Liver (tissue), 9 donors: ENCODE measurements around the gene TBC1D16. TPM values are rescaled to one million over a fixed set of nuclear protein-coding genes. Genes with fewer than 3 reads are reported as not detected.

ENCODE experiments used
- DNase-seq: peaks from one replicate; pipeline ENCODE4 v3.0.0-alpha.2; 2017; ENCODE audit warnings: low spot score
- H3K27ac ChIP-seq, 2 donors: one replicate each; pipeline ENCODE4 v1.7.0; 2013; ENCODE audit warnings: inconsistent platforms in 2 of 2, low read length in 2 of 2, control low read depth in 1 of 2, low read depth in 1 of 2, mild to moderate bottlenecking in 1 of 2
- H3K27me3 ChIP-seq, 4 donors: one replicate each; pipeline versions ENCODE4 v1.6.1 to v1.7.0; 2013; ENCODE audit warnings: low read length in 3 of 4, inconsistent platforms in 1 of 4, mild to moderate bottlenecking in 1 of 4, moderate library complexity in 1 of 4; ENCODE audit not compliant: control insufficient read depth in 4 of 4, insufficient read depth in 4 of 4
- H3K36me3 ChIP-seq, 4 donors: one replicate each; pipeline versions ENCODE4 v1.6.1 to v1.7.0; 2013; ENCODE audit warnings: low read length in 3 of 4, mild to moderate bottlenecking in 3 of 4, low read depth in 1 of 4, moderate library complexity in 1 of 4; ENCODE audit not compliant: control insufficient read depth in 4 of 4, insufficient read depth in 3 of 4
- H3K4me1 ChIP-seq, 4 donors: one replicate each; pipeline versions ENCODE4 v1.6.1 to v1.7.0; 2013; ENCODE audit warnings: low read length in 3 of 4, mild to moderate bottlenecking in 3 of 4, moderate library complexity in 1 of 4; ENCODE audit not compliant: control insufficient read depth in 4 of 4, insufficient read depth in 4 of 4
- H3K4me3 ChIP-seq, 3 donors: one replicate each; pipeline versions ENCODE4 v1.6.1 to v1.7.0; 2013; ENCODE audit warnings: low read length in 3 of 3, control low read depth in 1 of 3, low read depth in 1 of 3, mild to moderate bottlenecking in 1 of 3
- H3K9ac ChIP-seq, 2 donors: one replicate each; pipeline ENCODE4 v1.7.0; 2013; ENCODE audit warnings: low read length in 2 of 2, mild to moderate bottlenecking in 2 of 2, moderate library complexity in 2 of 2, control low read depth in 1 of 2, low read depth in 1 of 2
- H3K9me3 ChIP-seq, 4 donors: one replicate each; pipeline versions ENCODE4 v1.6.1 to v1.7.0; 2013; ENCODE audit warnings: low read length in 3 of 4; ENCODE audit not compliant: control insufficient read depth in 4 of 4
- EGR1 ChIP-seq, 2 donors: IDR thresholded peaks; 2 replicates each; pipeline ENCODE4 v1.6.1; 2016 to 2018; ENCODE audit warnings: antibody characterized with exemption in 2 of 2, low read depth in 2 of 2
- FOXA1 ChIP-seq: IDR thresholded peaks from 2 replicates; pipeline ENCODE4 v1.6.1; 2016; ENCODE audit warnings: antibody characterized with exemption
- FOXA2 ChIP-seq: IDR thresholded peaks from 2 replicates; pipeline ENCODE4 v1.6.1; 2016; ENCODE audit warnings: antibody characterized with exemption
- GABPA ChIP-seq, 2 donors: IDR thresholded peaks in 1 of 2; conservative IDR thresholded peaks in 1 of 2; 2 replicates each; pipeline ENCODE4 v1.6.1; 2016; ENCODE audit warnings: antibody characterized with exemption in 2 of 2, mild to moderate bottlenecking in 1 of 2, moderate library complexity in 1 of 2
- HNF4A ChIP-seq, 2 donors: conservative IDR thresholded peaks; 2 replicates each; pipeline ENCODE4 v1.6.1; 2016; ENCODE audit warnings: antibody characterized with exemption in 2 of 2, mild to moderate bottlenecking in 2 of 2
- HNF4G ChIP-seq: IDR thresholded peaks from 2 replicates; pipeline ENCODE4 v1.6.1; 2016; ENCODE audit warnings: antibody characterized with exemption
- JUND ChIP-seq, 2 donors: IDR thresholded peaks; 2 replicates each; pipeline ENCODE4 v1.6.1; 2016; ENCODE audit warnings: antibody characterized with exemption in 2 of 2
- NR2F2 ChIP-seq: IDR thresholded peaks from 2 replicates; pipeline ENCODE4 v1.6.1; 2016; ENCODE audit warnings: antibody characterized with exemption
- RAD21 ChIP-seq, 2 donors: IDR thresholded peaks; 2 replicates each; pipeline ENCODE4 v1.6.1; 2016; ENCODE audit warnings: antibody characterized with exemption in 2 of 2, mild to moderate bottlenecking in 2 of 2
- RXRA ChIP-seq, 2 donors: IDR thresholded peaks; 2 replicates each; pipeline ENCODE4 v1.6.1; 2017 to 2018; ENCODE audit warnings: antibody characterized with exemption in 2 of 2, mild to moderate bottlenecking in 1 of 2
- SP1 ChIP-seq: IDR thresholded peaks from 2 replicates; pipeline ENCODE4 v1.6.1; 2018; ENCODE audit warnings: antibody characterized with exemption, mild to moderate bottlenecking
- TAF1 ChIP-seq: conservative IDR thresholded peaks from 2 replicates; pipeline ENCODE4 v1.6.1; 2016; ENCODE audit warnings: antibody characterized with exemption, mild to moderate bottlenecking
- YY1 ChIP-seq: IDR thresholded peaks from 2 replicates; pipeline ENCODE4 v1.6.1; 2016; ENCODE audit warnings: antibody characterized with exemption, mild to moderate bottlenecking
- WGBS: extraction: QIAGEN DNeasy Blood & Tissue Kit; methylation state at CpG from one replicate; pipeline ENCODE4 v1.1.7; 2013; 5-methylcytosine and 5-hydroxymethylcytosine counted together
- polyA plus RNA-seq, 2 donors: library from polyadenylated mRNA; stranded (reverse) in 1 of 2; unstranded in 1 of 2; fragments of 200-250 nt in 1 of 2; fragments of >200 nt in 1 of 2; fragmentation: Nextera tagmentation in 1 of 2; extraction: Ambion mirVana in 1 of 2; gene quantifications; one replicate each; pipeline versions ENCODE4 v1.2.1 to v1.2.3, GENCODE V29; 2013 to 2015
- total RNA-seq, 2 donors: library from RNA; depleted of rRNA; stranded (reverse); fragments of >200 nt; gene quantifications; one replicate each; pipeline ENCODE4 v1.2.3, GENCODE V29; 2014
- TF ChIP-seq, protein P1 (sequence below): fragments of 150-350 bp; IDR thresholded peaks from 2 replicates; pipeline ENCODE4 v1.5.1; 2017; ENCODE audit warnings: improper control_type of control experiment, low read depth, low read length; ENCODE audit not compliant: missing input control
- TF ChIP-seq, protein P2 (sequence below): IDR thresholded peaks from 2 replicates; pipeline ENCODE4 v1.6.1; 2016; ENCODE audit warnings: antibody characterized with exemption
- TF ChIP-seq, protein P3 (sequence below): IDR thresholded peaks from 2 replicates; pipeline ENCODE4 v1.6.1; 2016; ENCODE audit warnings: antibody characterized with exemption
- TF ChIP-seq, protein P4 (sequence below): IDR thresholded peaks from 2 replicates; pipeline ENCODE4 v1.6.1; 2016; ENCODE audit warnings: antibody characterized with exemption
- TF ChIP-seq, protein P5 (sequence below): IDR thresholded peaks from 2 replicates; pipeline ENCODE4 v1.6.1; 2016; ENCODE audit warnings: antibody characterized with exemption, mild to moderate bottlenecking
- donor health status: healthy.
- donor health status: healthy.
- donor health status: healthy.
- donor health status: healthy.
- donor health status: healthy.

The TBC1D16 gene
- total and polyA plus RNA-seq, 4 donors: 3.4 to 29.5 (median 4.7) TPM

DNA sequence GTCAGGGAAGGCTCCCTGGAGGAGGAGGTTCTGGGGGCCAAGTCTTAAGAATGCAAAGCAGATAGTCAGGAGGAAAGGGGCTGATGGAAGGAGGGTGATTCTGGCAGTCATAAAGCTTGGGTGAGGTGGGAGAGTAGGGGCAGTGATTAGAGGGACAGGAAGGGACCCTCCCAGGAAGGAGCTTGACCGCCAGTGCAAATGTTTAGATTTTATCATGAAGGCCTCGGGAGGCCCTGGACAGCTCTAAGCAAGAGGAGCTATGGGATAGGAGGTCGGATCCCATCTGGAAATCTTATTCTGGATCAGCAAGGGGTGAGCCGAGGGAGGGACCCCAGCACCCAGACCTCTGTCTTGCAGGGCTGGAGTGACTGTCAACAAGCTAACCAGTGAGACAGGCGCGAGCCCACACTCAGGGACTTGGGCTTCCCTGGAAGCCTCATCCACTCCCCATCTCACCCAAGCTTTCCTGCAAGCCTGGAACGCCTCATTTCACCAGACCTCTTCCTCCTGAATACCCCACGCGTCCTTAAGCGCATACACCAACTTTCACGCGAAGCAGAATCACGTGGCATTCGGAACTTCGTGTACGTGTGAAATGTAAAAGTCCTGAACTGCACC, 144.4 kb downstream of the TBC1D16 start:
- Histone ChIP-seq H3K36me3 (no peaks in the 10 kb centered on the region), H3K27me3 (no peaks in the 10 kb centered on the region), H3K9me3 (no peaks in the 10 kb centered on the region), H3K4me3 (no peak overlapping the region), H3K27ac (no peak overlapping the region), H3K4me1 (peaks cover 0 to 6% (median 5%) of the 10 kb centered on the region in 4 donors), H3K9ac (no peak overlapping the region)
- DNase-seq: no peak
- TF ChIP-seq JUND (IDR thresholded peaks at IDR 0.05) (no peak), FOXA1 (no peak), FOXA2 (no peak), NR2F2 (no peak), GABPA (IDR thresholded peaks at IDR 0.05 in 1 of 2, conservative IDR thresholded peaks at IDR 0.05 in 1 of 2) (no peak), RAD21 (IDR thresholded peaks at IDR 0.05) (no peak), EGR1 (IDR thresholded peaks at IDR 0.05; ENCODE audit: low read depth in 2 of 2) (no peak), YY1 (no peak), RXRA (IDR thresholded peaks at IDR 0.05) (no peak)
- TF ChIP-seq, protein P1, sequence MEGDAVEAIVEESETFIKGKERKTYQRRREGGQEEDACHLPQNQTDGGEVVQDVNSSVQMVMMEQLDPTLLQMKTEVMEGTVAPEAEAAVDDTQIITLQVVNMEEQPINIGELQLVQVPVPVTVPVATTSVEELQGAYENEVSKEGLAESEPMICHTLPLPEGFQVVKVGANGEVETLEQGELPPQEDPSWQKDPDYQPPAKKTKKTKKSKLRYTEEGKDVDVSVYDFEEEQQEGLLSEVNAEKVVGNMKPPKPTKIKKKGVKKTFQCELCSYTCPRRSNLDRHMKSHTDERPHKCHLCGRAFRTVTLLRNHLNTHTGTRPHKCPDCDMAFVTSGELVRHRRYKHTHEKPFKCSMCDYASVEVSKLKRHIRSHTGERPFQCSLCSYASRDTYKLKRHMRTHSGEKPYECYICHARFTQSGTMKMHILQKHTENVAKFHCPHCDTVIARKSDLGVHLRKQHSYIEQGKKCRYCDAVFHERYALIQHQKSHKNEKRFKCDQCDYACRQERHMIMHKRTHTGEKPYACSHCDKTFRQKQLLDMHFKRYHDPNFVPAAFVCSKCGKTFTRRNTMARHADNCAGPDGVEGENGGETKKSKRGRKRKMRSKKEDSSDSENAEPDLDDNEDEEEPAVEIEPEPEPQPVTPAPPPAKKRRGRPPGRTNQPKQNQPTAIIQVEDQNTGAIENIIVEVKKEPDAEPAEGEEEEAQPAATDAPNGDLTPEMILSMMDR: no peak
- TF ChIP-seq, protein P2, sequence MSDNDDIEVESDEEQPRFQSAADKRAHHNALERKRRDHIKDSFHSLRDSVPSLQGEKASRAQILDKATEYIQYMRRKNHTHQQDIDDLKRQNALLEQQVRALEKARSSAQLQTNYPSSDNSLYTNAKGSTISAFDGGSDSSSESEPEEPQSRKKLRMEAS: no peak
- TF ChIP-seq, protein P3, sequence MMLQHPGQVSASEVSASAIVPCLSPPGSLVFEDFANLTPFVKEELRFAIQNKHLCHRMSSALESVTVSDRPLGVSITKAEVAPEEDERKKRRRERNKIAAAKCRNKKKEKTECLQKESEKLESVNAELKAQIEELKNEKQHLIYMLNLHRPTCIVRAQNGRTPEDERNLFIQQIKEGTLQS: no peak
- 91% methylated on average over 16 of the region's 16 CpGs for WGBS

DNA sequence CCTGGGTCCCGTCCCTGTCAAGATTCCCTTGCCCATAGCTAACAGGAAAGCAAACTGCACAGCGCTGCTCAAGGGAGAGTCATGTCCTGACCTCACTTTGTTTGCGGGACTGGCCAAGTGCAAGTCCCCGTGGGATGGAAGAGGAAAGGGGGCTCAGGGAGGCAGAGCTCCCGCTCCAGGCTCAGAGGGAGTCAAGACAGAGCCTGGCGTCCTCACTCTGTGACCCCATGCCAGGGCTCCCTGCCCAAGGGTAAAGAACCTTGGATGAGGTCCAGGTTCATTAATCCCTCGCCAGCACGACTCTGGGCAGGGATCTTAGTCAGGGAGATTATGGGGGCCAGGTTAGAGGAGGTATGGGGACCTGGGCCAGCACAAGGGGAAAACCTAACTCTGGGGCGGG, 145.0 kb downstream of the TBC1D16 start:
- H3K9ac ChIP-seq: no peak overlapping the region
- H3K4me1 ChIP-seq: peaks cover 0 to 6% (median 5%) of the 10 kb centered on the region in 4 donors
- TF ChIP-seq RAD21 (IDR thresholded peaks at IDR 0.05): no peak
- TF ChIP-seq HNF4G: no peak
- TF ChIP-seq, protein P2: no peak
- TF ChIP-seq YY1: no peak
- no peak for TF ChIP-seq EGR1 (IDR thresholded peaks at IDR 0.05; ENCODE audit: low read depth in 2 of 2)
- TF ChIP-seq TAF1: no peak
- TF ChIP-seq, protein P4, sequence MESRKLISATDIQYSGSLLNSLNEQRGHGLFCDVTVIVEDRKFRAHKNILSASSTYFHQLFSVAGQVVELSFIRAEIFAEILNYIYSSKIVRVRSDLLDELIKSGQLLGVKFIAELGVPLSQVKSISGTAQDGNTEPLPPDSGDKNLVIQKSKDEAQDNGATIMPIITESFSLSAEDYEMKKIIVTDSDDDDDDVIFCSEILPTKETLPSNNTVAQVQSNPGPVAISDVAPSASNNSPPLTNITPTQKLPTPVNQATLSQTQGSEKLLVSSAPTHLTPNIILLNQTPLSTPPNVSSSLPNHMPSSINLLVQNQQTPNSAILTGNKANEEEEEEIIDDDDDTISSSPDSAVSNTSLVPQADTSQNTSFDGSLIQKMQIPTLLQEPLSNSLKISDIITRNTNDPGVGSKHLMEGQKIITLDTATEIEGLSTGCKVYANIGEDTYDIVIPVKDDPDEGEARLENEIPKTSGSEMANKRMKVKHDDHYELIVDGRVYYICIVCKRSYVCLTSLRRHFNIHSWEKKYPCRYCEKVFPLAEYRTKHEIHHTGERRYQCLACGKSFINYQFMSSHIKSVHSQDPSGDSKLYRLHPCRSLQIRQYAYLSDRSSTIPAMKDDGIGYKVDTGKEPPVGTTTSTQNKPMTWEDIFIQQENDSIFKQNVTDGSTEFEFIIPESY: no peak
- no peak for TF ChIP-seq GABPA (IDR thresholded peaks at IDR 0.05 in 1 of 2, conservative IDR thresholded peaks at IDR 0.05 in 1 of 2)
- TF ChIP-seq SP1: no peak
- TF ChIP-seq HNF4A (conservative IDR thresholded peaks at IDR 0.05): no peak
- TF ChIP-seq NR2F2: no peak
- no peak for TF ChIP-seq FOXA1
- no peak for TF ChIP-seq FOXA2
- TF ChIP-seq, protein P5, sequence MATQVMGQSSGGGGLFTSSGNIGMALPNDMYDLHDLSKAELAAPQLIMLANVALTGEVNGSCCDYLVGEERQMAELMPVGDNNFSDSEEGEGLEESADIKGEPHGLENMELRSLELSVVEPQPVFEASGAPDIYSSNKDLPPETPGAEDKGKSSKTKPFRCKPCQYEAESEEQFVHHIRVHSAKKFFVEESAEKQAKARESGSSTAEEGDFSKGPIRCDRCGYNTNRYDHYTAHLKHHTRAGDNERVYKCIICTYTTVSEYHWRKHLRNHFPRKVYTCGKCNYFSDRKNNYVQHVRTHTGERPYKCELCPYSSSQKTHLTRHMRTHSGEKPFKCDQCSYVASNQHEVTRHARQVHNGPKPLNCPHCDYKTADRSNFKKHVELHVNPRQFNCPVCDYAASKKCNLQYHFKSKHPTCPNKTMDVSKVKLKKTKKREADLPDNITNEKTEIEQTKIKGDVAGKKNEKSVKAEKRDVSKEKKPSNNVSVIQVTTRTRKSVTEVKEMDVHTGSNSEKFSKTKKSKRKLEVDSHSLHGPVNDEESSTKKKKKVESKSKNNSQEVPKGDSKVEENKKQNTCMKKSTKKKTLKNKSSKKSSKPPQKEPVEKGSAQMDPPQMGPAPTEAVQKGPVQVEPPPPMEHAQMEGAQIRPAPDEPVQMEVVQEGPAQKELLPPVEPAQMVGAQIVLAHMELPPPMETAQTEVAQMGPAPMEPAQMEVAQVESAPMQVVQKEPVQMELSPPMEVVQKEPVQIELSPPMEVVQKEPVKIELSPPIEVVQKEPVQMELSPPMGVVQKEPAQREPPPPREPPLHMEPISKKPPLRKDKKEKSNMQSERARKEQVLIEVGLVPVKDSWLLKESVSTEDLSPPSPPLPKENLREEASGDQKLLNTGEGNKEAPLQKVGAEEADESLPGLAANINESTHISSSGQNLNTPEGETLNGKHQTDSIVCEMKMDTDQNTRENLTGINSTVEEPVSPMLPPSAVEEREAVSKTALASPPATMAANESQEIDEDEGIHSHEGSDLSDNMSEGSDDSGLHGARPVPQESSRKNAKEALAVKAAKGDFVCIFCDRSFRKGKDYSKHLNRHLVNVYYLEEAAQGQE: no peak
- TF ChIP-seq, protein P3: no peak
- H3K27me3 ChIP-seq: no peaks in the 10 kb centered on the region
- H3K4me3 ChIP-seq: no peak overlapping the region
- no peaks in the 10 kb centered on the region for H3K9me3 ChIP-seq
- H3K27ac ChIP-seq: no peak overlapping the region
- 48% methylated on average over 9 of the region's 9 CpGs for WGBS
- H3K36me3 ChIP-seq: no peaks in the 10 kb centered on the region
- DNase-seq: no peak
